MCF 10A (cell line): ENCODE measurements around the gene B4GALT6. TPM values are rescaled to one million over a fixed set of nuclear protein-coding genes. Genes with fewer than 3 reads are reported as not detected.

Experiments used
- BruUV-seq: library from RNA; stranded (reverse); fragments of 400-500 nt; replicated peaks from 2 replicates; lab custom pipeline; 2021; lab: Mats Ljungman, UMichigan
- CTCF ChIA-PET: fragments of 300-600 bp; sonication (Branson Sonifier 250); formaldehyde crosslinking; extraction: SDS; loops from one replicate; lab custom pipeline; 2021; ENCODE audit warnings: antibody characterized with exemption, inconsistent platforms; lab: Yijun Ruan, JAX
- POLR2A ChIA-PET: fragments of 300-600, 350-650 bp; sonication (Branson Sonifier 250); formaldehyde crosslinking; extraction: SDS; loops from one replicate; lab custom pipeline; 2020; ENCODE audit warnings: antibody characterized with exemption, inconsistent platforms; lab: Yijun Ruan, JAX
- DNase-seq: peaks from one replicate; pipeline ENCODE4 v3.0.0-alpha.2; 2018; ENCODE audit not compliant: unreplicated experiment
- H3K27ac Mint-ChIP-seq: one replicate; pipeline ENCODE4 v1.8.0; 2022; ENCODE audit warnings: mild to moderate bottlenecking, low read depth, mixed read lengths; ENCODE audit not compliant: unreplicated experiment
- H3K27me3 Mint-ChIP-seq: one replicate; pipeline ENCODE4 v1.8.0; 2022; ENCODE audit warnings: mixed read lengths; ENCODE audit not compliant: insufficient read depth, unreplicated experiment
- H3K36me3 Mint-ChIP-seq: one replicate; pipeline ENCODE4 v1.8.0; 2022; ENCODE audit warnings: mild to moderate bottlenecking, moderate library complexity, mixed read lengths; ENCODE audit not compliant: insufficient read depth, unreplicated experiment
- H3K4me1 Mint-ChIP-seq: one replicate; pipeline ENCODE4 v1.8.0; 2022; ENCODE audit warnings: mixed read lengths; ENCODE audit not compliant: insufficient read depth, unreplicated experiment
- H3K4me3 Mint-ChIP-seq: one replicate; pipeline ENCODE4 v1.8.0; 2022; ENCODE audit warnings: mild to moderate bottlenecking, moderate library complexity, mixed read lengths; ENCODE audit not compliant: unreplicated experiment
- H3K9me3 Mint-ChIP-seq: one replicate; pipeline ENCODE4 v1.8.0; 2022; ENCODE audit warnings: mixed read lengths; ENCODE audit not compliant: unreplicated experiment
- intact Hi-C: fragments of 100-400 bp; cut with micrococcal nuclease; formaldehyde crosslinking; loops from 2 replicates; pipeline ENCODE4 v1.14.1; 2022
- total RNA-seq: library from RNA; stranded (reverse); gene quantifications from 2 replicates; pipeline ENCODE4 v1.2.3, GENCODE V29; 2022
- TF ChIP-seq, protein P1 (sequence below): fragments of 200-600 bp; IDR thresholded peaks from one replicate; pipeline ENCODE4 v1.8.0; 2022; ENCODE audit warnings: antibody characterized with exemption, mild to moderate bottlenecking; ENCODE audit not compliant: unreplicated experiment

B4GALT6 gene
- total RNA-seq, 1 experiment from 2014 or later, result 6.0 TPM

DNA sequence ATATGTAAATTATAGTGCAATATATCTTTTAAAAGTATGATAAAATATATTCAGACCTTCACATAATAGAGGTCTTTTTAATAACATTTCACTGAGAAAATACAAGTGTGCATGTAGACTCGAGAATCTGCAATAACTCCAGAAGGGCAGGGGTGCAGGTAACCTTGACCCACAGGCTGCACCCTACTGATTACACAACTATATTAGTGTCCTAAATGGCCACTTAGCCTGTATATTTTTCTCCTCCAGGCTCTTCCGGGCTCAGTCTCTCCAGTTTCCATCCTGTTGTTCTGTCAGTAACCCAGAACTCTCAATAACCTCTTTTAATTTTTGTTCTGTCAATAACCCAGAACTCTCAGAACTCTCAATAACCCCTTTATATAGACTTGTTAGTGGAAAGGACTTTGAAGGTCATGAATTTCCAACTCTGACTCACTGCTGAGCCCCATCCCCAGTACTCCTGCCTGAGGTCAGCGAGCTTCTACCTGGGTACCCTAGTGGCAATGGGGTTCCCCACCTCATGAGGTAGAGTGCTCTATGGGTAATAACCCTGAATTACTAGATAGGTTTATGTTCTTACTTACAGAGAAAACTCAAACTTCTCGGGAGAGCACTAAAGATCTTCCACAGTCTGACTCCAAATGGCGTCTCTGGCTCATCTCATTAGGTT, 101.1 kb downstream of the B4GALT6 start:
- Mint-ChIP-seq H3K4me3 (no peak overlapping the region), H3K36me3 (no peaks in the 10 kb centered on the region), H3K9me3 (no peaks in the 10 kb centered on the region), H3K27ac (no peak overlapping the region), H3K27me3 (no peaks in the 10 kb centered on the region), H3K4me1 (no peaks in the 10 kb centered on the region)
- no peak for DNase-seq
- BruUV-seq, result no TSS peak
- ChIA-PET CTCF (no interaction called here), POLR2A (no interaction called here)
- TF ChIP-seq, protein P1, sequence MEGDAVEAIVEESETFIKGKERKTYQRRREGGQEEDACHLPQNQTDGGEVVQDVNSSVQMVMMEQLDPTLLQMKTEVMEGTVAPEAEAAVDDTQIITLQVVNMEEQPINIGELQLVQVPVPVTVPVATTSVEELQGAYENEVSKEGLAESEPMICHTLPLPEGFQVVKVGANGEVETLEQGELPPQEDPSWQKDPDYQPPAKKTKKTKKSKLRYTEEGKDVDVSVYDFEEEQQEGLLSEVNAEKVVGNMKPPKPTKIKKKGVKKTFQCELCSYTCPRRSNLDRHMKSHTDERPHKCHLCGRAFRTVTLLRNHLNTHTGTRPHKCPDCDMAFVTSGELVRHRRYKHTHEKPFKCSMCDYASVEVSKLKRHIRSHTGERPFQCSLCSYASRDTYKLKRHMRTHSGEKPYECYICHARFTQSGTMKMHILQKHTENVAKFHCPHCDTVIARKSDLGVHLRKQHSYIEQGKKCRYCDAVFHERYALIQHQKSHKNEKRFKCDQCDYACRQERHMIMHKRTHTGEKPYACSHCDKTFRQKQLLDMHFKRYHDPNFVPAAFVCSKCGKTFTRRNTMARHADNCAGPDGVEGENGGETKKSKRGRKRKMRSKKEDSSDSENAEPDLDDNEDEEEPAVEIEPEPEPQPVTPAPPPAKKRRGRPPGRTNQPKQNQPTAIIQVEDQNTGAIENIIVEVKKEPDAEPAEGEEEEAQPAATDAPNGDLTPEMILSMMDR, result no peak
- intact Hi-C loops, result no loop called here

DNA sequence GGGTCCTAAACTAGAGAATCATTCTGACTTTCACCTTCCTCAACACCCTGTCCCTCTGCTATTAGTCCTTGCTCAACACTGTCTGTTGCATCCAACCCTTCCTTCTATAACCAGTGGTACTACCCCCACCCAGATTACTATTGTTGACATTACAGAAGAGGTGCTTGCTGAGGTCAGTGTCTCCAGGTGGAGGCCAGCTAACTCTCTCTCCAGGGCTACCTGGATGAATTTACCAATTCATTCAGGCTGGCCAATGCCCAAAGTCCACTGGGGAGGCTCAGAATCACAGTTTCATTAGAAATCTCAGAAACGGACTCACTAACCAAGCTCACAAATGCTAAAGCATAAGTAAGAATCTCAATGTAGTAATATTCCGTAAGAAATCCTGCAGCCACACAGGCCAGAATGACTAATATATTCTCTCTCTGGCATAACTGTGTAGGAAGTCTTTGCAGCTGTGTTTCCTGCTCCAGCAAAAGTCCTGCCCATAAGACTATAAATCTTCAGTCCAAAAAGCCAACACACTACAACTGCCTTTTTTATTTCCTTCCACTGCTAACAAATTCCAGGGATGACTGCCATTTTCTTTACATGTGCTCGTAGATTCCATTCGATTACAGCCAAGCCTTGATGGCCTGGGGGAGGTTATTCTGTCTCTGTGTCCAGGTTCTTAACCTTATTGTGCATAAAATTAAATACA, 102.7 kb downstream of the B4GALT6 start:
- intact Hi-C loops, result no loop called here
- Mint-ChIP-seq H3K27me3 (no peaks in the 10 kb centered on the region), H3K27ac (no peak overlapping the region), H3K9me3 (no peaks in the 10 kb centered on the region), H3K4me3 (no peak overlapping the region), H3K4me1 (no peaks in the 10 kb centered on the region), H3K36me3 (no peaks in the 10 kb centered on the region)
- no peak for DNase-seq
- POLR2A ChIA-PET, result no interaction called here
- TF ChIP-seq, protein P1, result no peak
- CTCF ChIA-PET, result interaction anchor here (1.5 kb wide), 1 partner anchor 396 kb away, joined by 3 read pairs; no protein-coding TSS in a partner anchor
- BruUV-seq, result no TSS peak

DNA sequence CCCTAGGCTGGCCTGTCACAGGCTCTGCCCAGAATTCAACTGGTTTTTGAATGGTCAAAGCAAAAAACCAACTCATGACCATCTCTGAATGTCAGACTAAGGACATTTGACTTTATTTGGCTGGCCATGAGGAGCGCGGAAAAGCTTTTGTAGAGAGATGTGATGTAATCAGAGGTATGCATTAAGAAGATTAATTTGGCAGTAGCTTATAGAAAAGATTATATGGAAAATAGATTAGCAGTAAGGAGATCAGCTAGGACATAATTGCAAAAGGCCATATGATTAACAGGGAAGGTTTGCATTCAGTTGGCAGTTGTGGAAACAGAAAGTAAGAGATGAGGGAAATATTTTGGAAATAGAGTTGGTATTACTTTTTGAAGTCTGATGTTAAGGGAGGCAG, 105.0 kb downstream of the B4GALT6 start:
- Mint-ChIP-seq H3K9me3 (no peaks in the 10 kb centered on the region), H3K4me1 (no peaks in the 10 kb centered on the region), H3K36me3 (no peaks in the 10 kb centered on the region), H3K4me3 (no peak overlapping the region), H3K27ac (no peak overlapping the region), H3K27me3 (no peaks in the 10 kb centered on the region)
- BruUV-seq, result no TSS peak
- ChIA-PET CTCF (interaction anchor here (0.6 kb wide), 1 partner anchor 493 kb away, joined by 3 read pairs; no protein-coding TSS in a partner anchor), POLR2A (no interaction called here)
- intact Hi-C loops, result no loop called here
- DNase-seq, result no peak
- TF ChIP-seq, protein P1, result no peak

DNA sequence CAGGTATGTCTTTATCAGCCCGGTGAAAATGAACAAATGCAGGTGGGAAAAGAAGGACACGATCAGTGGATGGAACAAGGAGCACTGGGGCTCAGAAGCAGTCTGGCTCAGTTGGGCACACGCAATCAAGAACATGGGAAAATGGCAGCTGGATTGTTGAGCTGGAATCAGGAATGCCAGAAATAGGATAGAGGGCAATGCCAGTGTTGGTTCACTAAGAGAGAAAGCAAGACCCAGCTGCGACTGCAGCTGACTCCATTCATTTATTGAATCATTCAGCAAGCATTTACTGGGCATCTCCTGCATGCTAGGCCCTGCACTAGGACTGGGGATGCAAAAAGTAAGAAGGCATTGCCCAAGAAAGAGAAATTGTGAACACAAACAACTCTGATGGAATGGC, 106.3 kb downstream of the B4GALT6 start:
- Mint-ChIP-seq H3K27ac (no peak overlapping the region), H3K4me1 (no peaks in the 10 kb centered on the region), H3K36me3 (no peaks in the 10 kb centered on the region), H3K4me3 (no peak overlapping the region), H3K27me3 (no peaks in the 10 kb centered on the region), H3K9me3 (no peaks in the 10 kb centered on the region)
- POLR2A ChIA-PET, result interaction anchor here (0.7 kb wide), 1 partner anchor 326 kb away, joined by 3 read pairs; no protein-coding TSS in a partner anchor
- no TSS peak for BruUV-seq
- intact Hi-C loops, result no loop called here
- TF ChIP-seq, protein P1, result no peak
- no peak for DNase-seq
- CTCF ChIA-PET, result interaction anchor here (1.5 kb wide), 1 partner anchor 15 kb away, joined by 3 read pairs; no protein-coding TSS in a partner anchor
